Omental fat pad (tissue), 4 donors: ENCODE data around the gene PAIP1. TPM values are rescaled to one million over a fixed set of nuclear protein-coding genes. Genes with fewer than 3 reads are reported as not detected.

ENCODE experiments used
- ATAC-seq: fragments of 150-250 bp; one replicate; pipeline ENCODE4 v1.9.1; 2016; ENCODE audit warnings: mild to moderate bottlenecking, moderate library complexity; ENCODE audit not compliant: low FRiP score
- DNase-seq: peaks from one replicate; pipeline ENCODE4 v3.0.0-alpha.2; 2019; ENCODE audit warnings: low spot score
- CTCF ChIP-seq, 3 donors: fragments of 450-650 bp; IDR thresholded peaks; one replicate each; pipeline ENCODE4 v1.5.1; 2016 to 2017; ENCODE audit warnings: antibody characterized with exemption in 3 of 3, mild to moderate bottlenecking in 3 of 3, moderate library complexity in 2 of 3
- total RNA-seq, 4 donors: library from RNA; depleted of rRNA; stranded (reverse); fragments of >200 nt; gene quantifications; one replicate each; pipeline ENCODE4 v1.1.0, GENCODE V29; 2016

The PAIP1 gene
- total RNA-seq, 4 donors from 2014 or later, result 75.2 to 99.5 (median 79.3) TPM

GRCh38 chr5:43543434-43543833 lies 13.4 kb downstream of the PAIP1 start:
- no peak for TF ChIP-seq CTCF (IDR thresholded peaks at IDR 0.05)
- DNase-seq, result no peak
- ATAC-seq, result peak; percentile 44

- ATAC-seq (no peak), DNase-seq (no peak)
- no peak for TF ChIP-seq CTCF (IDR thresholded peaks at IDR 0.05)
These were observed 16.1 kb downstream of the PAIP1 start for GRCh38 chr5:43540746-43541145.

DNA sequence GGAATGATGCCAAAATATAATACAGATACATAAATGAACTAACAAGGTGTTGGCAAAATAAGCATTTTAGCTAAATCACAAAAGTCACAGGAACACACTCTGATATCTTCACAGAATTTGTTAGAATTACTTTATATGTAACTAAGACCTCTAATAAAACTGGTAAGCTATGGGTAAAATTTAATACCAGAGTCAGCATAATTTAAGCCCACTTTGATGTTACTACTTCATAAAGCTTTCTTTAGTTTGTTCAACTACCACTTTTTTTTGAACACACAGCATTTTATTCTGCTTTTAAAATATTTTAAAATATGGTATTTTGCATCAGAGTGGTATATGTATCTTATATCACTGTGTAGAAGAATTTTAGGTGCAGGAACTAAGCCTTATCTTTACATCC lies 19.9 kb downstream of the PAIP1 start:
- ATAC-seq (no peak), DNase-seq (no peak)
- TF ChIP-seq CTCF (IDR thresholded peaks at IDR 0.05), result no peak

DNA sequence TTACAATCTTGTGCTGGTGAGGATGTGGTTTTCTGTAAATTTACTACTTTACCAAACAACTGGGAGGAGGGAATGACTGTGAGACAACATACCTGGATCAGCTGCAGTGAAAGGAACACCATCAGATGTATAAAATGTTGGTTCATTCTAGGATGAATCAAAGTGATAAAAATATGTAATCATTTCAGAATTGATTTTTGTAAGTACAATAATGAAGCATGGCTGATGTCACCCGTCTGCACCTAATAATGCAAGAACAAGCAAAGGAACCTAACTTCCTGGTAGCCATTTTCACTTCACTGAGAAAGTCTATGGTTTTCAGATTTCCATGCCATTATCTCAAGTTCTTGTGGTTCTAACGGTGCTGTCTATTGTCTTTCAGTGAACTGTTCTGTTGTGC lies 23.2 kb downstream of the PAIP1 start:
- no peak for TF ChIP-seq CTCF (IDR thresholded peaks at IDR 0.05)
- no peak for ATAC-seq
- no peak for DNase-seq

GRCh38 chr5:43530648-43531047 lies 26.2 kb downstream of the PAIP1 start:
- no peak for TF ChIP-seq CTCF (IDR thresholded peaks at IDR 0.05)
- DNase-seq (no peak), ATAC-seq (no peak)

DNA sequence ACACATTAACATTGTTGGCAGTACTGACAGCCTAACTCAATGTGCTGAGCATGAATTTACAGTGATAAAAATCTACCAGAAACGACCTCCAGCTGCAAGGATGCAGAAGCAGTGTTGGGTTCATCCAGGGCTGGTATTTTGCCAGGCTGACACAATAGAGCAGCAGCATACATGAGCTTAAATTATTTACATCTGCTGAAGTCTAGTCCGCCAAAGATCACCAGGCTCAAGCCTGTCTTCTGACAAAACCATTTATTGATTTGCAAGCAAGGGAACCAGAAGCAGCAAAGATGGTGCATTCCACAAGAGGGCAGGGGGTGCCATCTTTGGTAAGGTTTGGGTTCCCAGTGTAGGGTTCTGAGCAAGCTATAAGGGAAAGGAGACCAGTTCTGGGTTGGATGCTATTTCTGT lies 33.2 kb downstream of the PAIP1 start:
- ATAC-seq (no peak), DNase-seq (no peak)
- TF ChIP-seq CTCF (IDR thresholded peaks at IDR 0.05), result no peak

DNA sequence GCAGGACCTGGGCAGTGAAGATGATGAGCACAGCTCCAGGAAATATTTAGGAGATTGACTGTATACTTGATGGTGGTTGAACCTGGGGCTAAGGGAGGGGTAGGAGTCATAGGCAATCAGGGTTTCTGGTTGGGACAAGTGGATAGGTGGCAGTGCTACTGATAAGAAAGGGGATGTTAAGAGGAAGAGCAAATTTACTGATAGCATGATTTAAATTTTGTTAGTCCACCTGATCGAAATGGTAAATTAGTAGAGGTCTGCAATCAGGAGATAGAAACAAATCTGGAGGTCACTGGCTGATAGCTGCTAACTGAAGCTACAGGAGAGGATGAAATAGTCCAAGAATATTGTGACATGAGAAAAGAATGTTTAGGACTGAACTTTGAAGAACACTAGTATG lies 36.3 kb downstream of the PAIP1 start:
- no peak for TF ChIP-seq CTCF (IDR thresholded peaks at IDR 0.05)
- ATAC-seq (no peak), DNase-seq (no peak)
